HFFc6 (cell line): ENCODE results near the gene GALNT7. TPM values are rescaled to one million over a fixed set of nuclear protein-coding genes. Genes with fewer than 3 reads are reported as not detected.

ENCODE experiments used
- DNase-seq: peaks from one replicate; pipeline ENCODE4 v3.0.0-alpha.2; 2018
- H3K27ac Mint-ChIP-seq: 2 replicates; pipeline ENCODE4 v1.8.0; 2020; ENCODE audit warnings: mild to moderate bottlenecking, mixed read lengths
- H3K27me3 Mint-ChIP-seq: 2 replicates; pipeline ENCODE4 v1.8.0; 2021; ENCODE audit warnings: mild to moderate bottlenecking, moderate library complexity, mixed read lengths; ENCODE audit not compliant: insufficient read depth
- H3K36me3 Mint-ChIP-seq: 2 replicates; pipeline ENCODE4 v1.8.0; 2021; ENCODE audit warnings: low read depth, mixed read lengths
- H3K4me1 Mint-ChIP-seq: 2 replicates; pipeline ENCODE4 v1.8.0; 2020; ENCODE audit warnings: low read depth, mixed read lengths
- H3K4me3 Mint-ChIP-seq: 2 replicates; pipeline ENCODE4 v1.8.0; 2020; ENCODE audit warnings: mild to moderate bottlenecking, moderate library complexity, mixed read lengths
- H3K9me3 Mint-ChIP-seq: 2 replicates; pipeline ENCODE4 v1.8.0; 2020; ENCODE audit warnings: mild to moderate bottlenecking, mixed read lengths
- total RNA-seq, 6 experiments: library from RNA; stranded (reverse); fragmentation: NEBNext Ultra II Directional; extraction: Animal tissue kit (Norgen Biotek cat#: 25700); gene quantifications; 2 replicates in 1 of 6; 3 replicates in 5 of 6; pipeline ENCODE4 v1.2.3, GENCODE V29; 2021
- TF ChIP-seq, protein P1 (sequence below): fragments of 200-600 bp; sonication (generic); IDR thresholded peaks from 2 replicates; pipeline ENCODE4 v1.5.0; 2021; ENCODE audit warnings: antibody characterized with exemption, mild to moderate bottlenecking

Gene GALNT7
- total RNA-seq, 6 experiments from 2014 or later, result 10.9 to 24.3 (median 23.0) TPM

DNA sequence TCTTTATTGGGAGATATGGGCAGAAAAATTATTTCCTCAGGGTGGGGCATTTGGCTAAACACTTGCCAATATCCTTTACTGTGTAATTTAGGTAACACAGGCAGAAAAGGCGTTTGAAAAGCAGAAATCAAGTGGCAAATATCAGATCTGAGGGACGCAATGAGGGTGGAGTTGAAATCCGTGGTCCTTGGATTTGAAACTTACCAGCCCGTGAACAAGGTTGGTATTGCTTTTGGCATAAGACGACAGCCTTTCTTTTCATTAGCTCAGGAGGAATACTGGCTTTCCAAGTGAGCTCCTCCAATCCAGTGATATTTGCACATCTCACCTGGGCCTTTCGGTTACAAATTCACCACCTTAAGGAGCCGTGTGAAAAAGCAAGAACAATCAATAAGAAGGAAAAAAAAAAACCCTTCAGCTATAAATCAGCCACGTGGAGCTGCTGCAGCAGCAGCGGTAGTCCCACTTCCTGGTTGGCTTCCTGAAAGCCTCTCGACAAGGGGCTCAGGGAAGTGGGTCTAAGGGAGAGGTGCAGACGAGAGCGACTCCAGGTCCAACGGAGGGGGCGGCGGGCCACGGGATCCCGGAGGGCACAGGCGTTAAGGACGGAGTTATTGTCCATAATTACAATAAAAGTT lies 734 bp upstream of the GALNT7 start:
- Mint-ChIP-seq H3K36me3 (no peaks in the 10 kb centered on the region), H3K27ac (peak overlapping the region; percentile 71), H3K27me3 (no peaks in the 10 kb centered on the region; the same call in 1 of the 2 replicates), H3K4me3 (peak overlapping the region; percentile 91), H3K9me3 (no peaks in the 10 kb centered on the region), H3K4me1 (peaks cover 26% of the 10 kb centered on the region)
- TF ChIP-seq, protein P1, sequence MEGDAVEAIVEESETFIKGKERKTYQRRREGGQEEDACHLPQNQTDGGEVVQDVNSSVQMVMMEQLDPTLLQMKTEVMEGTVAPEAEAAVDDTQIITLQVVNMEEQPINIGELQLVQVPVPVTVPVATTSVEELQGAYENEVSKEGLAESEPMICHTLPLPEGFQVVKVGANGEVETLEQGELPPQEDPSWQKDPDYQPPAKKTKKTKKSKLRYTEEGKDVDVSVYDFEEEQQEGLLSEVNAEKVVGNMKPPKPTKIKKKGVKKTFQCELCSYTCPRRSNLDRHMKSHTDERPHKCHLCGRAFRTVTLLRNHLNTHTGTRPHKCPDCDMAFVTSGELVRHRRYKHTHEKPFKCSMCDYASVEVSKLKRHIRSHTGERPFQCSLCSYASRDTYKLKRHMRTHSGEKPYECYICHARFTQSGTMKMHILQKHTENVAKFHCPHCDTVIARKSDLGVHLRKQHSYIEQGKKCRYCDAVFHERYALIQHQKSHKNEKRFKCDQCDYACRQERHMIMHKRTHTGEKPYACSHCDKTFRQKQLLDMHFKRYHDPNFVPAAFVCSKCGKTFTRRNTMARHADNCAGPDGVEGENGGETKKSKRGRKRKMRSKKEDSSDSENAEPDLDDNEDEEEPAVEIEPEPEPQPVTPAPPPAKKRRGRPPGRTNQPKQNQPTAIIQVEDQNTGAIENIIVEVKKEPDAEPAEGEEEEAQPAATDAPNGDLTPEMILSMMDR, result no peak
- DNase-seq, result no peak

DNA sequence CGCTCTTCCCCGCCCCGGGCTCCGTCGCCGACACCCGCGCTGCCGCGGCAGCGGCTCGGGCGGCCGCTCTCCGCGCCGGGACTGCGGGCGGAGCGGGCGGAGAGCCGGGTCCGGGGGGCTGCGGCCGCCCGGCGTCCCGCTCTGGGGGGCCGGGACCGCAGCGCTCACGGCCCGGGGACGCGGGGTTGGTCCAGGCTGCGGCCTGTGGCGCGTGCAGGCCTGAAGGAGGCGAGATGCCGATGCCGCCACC lies 492 bp downstream of the GALNT7 start:
- Mint-ChIP-seq H3K4me1 (peaks cover 26% of the 10 kb centered on the region), H3K27ac (no peak overlapping the region), H3K36me3 (no peaks in the 10 kb centered on the region), H3K27me3 (no peaks in the 10 kb centered on the region; the same call in 1 of the 2 replicates), H3K4me3 (no peak overlapping the region), H3K9me3 (no peaks in the 10 kb centered on the region)
- no peak for DNase-seq
- TF ChIP-seq, protein P1, result no peak

- peak; percentile 23 for DNase-seq
- H3K27ac Mint-ChIP-seq, result peak overlapping the region; percentile 68
- TF ChIP-seq, protein P1, result no peak
- H3K9me3 Mint-ChIP-seq, result no peaks in the 10 kb centered on the region
- H3K4me3 Mint-ChIP-seq, result peak overlapping the region; percentile 91
- no peaks in the 10 kb centered on the region; the same call in 1 of the 2 replicates for H3K27me3 Mint-ChIP-seq
- H3K36me3 Mint-ChIP-seq, result no peaks in the 10 kb centered on the region
- peaks cover 28% of the 10 kb centered on the region for H3K4me1 Mint-ChIP-seq
Measured at GRCh38 chr4:173169428-173170181, 994 bp downstream of the GALNT7 start.

DNA sequence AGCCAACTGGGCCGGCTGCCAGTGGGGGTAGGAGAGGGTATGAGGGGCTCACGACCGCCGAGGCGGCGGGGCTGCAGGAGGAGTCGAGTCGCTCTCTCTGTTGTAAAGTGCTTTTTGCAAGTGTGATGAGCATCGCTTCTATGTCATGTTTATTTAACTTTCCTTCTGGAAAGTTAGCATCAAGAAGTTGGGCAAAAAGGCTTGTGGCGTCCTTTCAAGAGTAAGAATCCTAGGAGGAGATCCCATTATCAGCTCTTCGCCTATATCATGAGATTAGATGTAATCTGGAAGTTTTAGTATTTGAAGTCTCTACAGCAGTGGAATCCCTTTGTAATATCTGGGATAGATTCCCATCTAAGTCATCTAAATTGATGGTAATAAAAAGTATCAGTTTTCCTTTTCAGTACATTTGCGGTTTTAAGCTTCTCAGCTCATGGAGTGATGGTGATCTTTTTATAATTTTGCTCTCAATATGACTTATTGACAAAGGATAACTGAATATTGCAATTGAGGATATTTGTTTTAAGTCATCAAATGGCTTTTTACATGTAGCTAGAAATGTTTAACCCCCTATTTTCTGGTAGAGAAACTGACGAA lies 1.7 kb downstream of the GALNT7 start:
- DNase-seq, result no peak
- peak overlapping the region; percentile 68 for H3K27ac Mint-ChIP-seq
- H3K36me3 Mint-ChIP-seq, result no peaks in the 10 kb centered on the region

DNA sequence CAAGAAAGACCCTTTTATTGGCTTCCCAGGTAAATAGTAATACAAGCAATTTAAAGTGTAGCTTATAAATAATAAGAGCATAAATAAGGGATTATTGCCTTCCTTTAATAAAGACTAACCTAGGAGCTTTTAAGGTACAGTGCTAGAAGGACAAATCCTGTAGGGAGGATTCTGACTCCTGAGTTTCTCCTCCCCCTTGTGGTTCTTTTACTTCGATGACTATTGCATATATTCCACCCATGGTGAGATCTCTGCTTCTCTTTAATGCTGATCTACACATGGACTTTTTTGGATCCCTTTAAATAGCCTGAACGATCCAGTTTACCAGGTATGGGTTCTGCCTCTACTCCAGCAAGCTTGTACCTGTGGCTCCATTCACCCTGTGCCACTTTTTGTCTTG lies 2.5 kb downstream of the GALNT7 start:
- H3K27ac Mint-ChIP-seq, result no peak overlapping the region
- H3K4me3 Mint-ChIP-seq, result peak overlapping the region; percentile 91; the same call in 1 of the 2 replicates
- TF ChIP-seq, protein P1, result peak; percentile 69
- no peaks in the 10 kb centered on the region for H3K9me3 Mint-ChIP-seq
- H3K27me3 Mint-ChIP-seq, result no peaks in the 10 kb centered on the region; the same call in 1 of the 2 replicates
- H3K36me3 Mint-ChIP-seq, result no peaks in the 10 kb centered on the region
- DNase-seq, result peak; percentile 25
- H3K4me1 Mint-ChIP-seq, result peaks cover 35% of the 10 kb centered on the region

More for the DNA sequence above, 1.7 kb downstream of the GALNT7 start:
- TF ChIP-seq, protein P1, result no peak
- Mint-ChIP-seq H3K4me1 (peaks cover 32% of the 10 kb centered on the region), H3K4me3 (peak overlapping the region; percentile 91), H3K27me3 (no peaks in the 10 kb centered on the region; the same call in 1 of the 2 replicates), H3K9me3 (no peaks in the 10 kb centered on the region)
